ACHN (cell line): ENCODE data around the gene PRF1.

Source experiments
- DNase-seq: peaks from one replicate; pipeline ENCODE4 v3.0.0-alpha.2; 2015
- in situ Hi-C: cut with HindIII; loops from 2 replicates; pipeline ENCODE4 v1.10.0; 2017; ENCODE audit warnings: low sequenced_read_pairs, low pct_ligation_motif_present, low pct_unique_long_range_greater_than_20kb

The PRF1 gene

GRCh38 chr10:70596860-70597809 is 5.4 kb downstream of the PRF1 start:
- in situ Hi-C loops, result no loop called here
- no peak for DNase-seq

- no peak for DNase-seq
- in situ Hi-C loops, result no loop called here
These were observed 6.3 kb downstream of the PRF1 start for GRCh38 chr10:70596110-70596798.

- in situ Hi-C loops, result no loop called here
- no peak for DNase-seq
These were observed 7.0 kb downstream of the PRF1 start for GRCh38 chr10:70595566-70596016.

- in situ Hi-C loops, result no loop called here
- no peak for DNase-seq
These were observed 8.4 kb downstream of the PRF1 start for GRCh38 chr10:70594161-70594560.

GRCh38 chr10:70593513-70593890 is 9.0 kb downstream of the PRF1 start:
- no peak for DNase-seq
- in situ Hi-C loops, result no loop called here

- DNase-seq, result no peak
- in situ Hi-C loops, result no loop called here
These were observed 9.6 kb downstream of the PRF1 start for GRCh38 chr10:70592746-70593512.

GRCh38 chr10:70592186-70592735 is 10.3 kb downstream of the PRF1 start:
- in situ Hi-C loops, result no loop called here
- no peak for DNase-seq

GRCh38 chr10:70590655-70591416 is 11.7 kb downstream of the PRF1 start:
- DNase-seq, result no peak
- in situ Hi-C loops, result no loop called here

- no peak for DNase-seq
- in situ Hi-C loops, result no loop called here
These were observed 12.5 kb downstream of the PRF1 start for GRCh38 chr10:70589762-70590654.

GRCh38 chr10:70588859-70589570 is 13.5 kb downstream of the PRF1 start:
- in situ Hi-C loops, result no loop called here
- DNase-seq, result no peak

GRCh38 chr10:70588255-70588654 is 14.3 kb downstream of the PRF1 start:
- DNase-seq, result no peak
- in situ Hi-C loops, result no loop called here

GRCh38 chr10:70587045-70587658 is 15.4 kb downstream of the PRF1 start:
- in situ Hi-C loops, result no loop called here
- DNase-seq, result no peak

- in situ Hi-C loops, result no loop called here
- no peak for DNase-seq
These were observed 16.1 kb downstream of the PRF1 start for GRCh38 chr10:70586348-70586930.

- in situ Hi-C loops, result no loop called here
- no peak for DNase-seq
These were observed 16.9 kb downstream of the PRF1 start for GRCh38 chr10:70585578-70586169.

- in situ Hi-C loops, result no loop called here
- no peak for DNase-seq
These were observed 17.5 kb downstream of the PRF1 start for GRCh38 chr10:70584909-70585544.
